ENCODE measurements around the gene YPEL5. TPM values are rescaled to one million over a fixed set of nuclear protein-coding genes. Genes with fewer than 3 reads are reported as not detected.

The YPEL5 gene
- polyA plus RNA-seq, 1 donor (not counting 4 experiments of a cell fraction or from before 2014, with no cell fraction given), result 126 TPM

- dilution Hi-C loops (cut with MboI; ENCODE audit: extremely low pct_ligation_motif_present, low sequenced_read_pairs), result no loop called here
- Histone ChIP-seq H3K4me3 (ENCODE audit: control insufficient read depth in 2 of 3, extremely low read depth in 1 of 3, insufficient read depth in 2 of 3, low read depth in 1 of 3, low read length in 3 of 3) (no peak overlapping the region), H3K36me3 (ENCODE audit: control insufficient read depth in 2 of 2, extremely low read depth in 1 of 2, insufficient read depth in 2 of 2, low read length in 2 of 2) (no peaks in the 10 kb centered on the region), H3K79me2 (ENCODE audit: control insufficient read depth, insufficient read depth, low read length) (no peaks in the 10 kb centered on the region), H2AFZ (ENCODE audit: control insufficient read depth, low read length) (no peak overlapping the region), H3K27me3 (ENCODE audit: control insufficient read depth, extremely low read depth, insufficient read depth, low read length) (peaks cover 3% of the 10 kb centered on the region), H3K4me2 (ENCODE audit: control insufficient read depth, extremely low read depth, insufficient read depth, low read depth, low read length) (no peak overlapping the region), H3K4me1 (ENCODE audit: control insufficient read depth, extremely low read depth, insufficient read depth, low read length) (no peaks in the 10 kb centered on the region), H3K9me3 (ENCODE audit: control insufficient read depth, low read depth, low read length) (no peaks in the 10 kb centered on the region), H4K20me1 (ENCODE audit: control insufficient read depth, extremely low read depth, insufficient read depth, low read length) (peaks cover 3% of the 10 kb centered on the region), H3K9me1 (ENCODE audit: control insufficient read depth, extremely low read depth, insufficient read depth, low read length) (no peaks in the 10 kb centered on the region), H3K9ac (ENCODE audit: control insufficient read depth, extremely low read depth, insufficient read depth, low read length) (no peak overlapping the region), H3K27ac (ENCODE audit: control insufficient read depth, insufficient read depth, low read length) (no peak overlapping the region)
- FAIRE-seq (no peak), DNase-seq (ENCODE audit: low read depth, low spot score) (no peak)
- TF ChIP-seq, protein P1, sequence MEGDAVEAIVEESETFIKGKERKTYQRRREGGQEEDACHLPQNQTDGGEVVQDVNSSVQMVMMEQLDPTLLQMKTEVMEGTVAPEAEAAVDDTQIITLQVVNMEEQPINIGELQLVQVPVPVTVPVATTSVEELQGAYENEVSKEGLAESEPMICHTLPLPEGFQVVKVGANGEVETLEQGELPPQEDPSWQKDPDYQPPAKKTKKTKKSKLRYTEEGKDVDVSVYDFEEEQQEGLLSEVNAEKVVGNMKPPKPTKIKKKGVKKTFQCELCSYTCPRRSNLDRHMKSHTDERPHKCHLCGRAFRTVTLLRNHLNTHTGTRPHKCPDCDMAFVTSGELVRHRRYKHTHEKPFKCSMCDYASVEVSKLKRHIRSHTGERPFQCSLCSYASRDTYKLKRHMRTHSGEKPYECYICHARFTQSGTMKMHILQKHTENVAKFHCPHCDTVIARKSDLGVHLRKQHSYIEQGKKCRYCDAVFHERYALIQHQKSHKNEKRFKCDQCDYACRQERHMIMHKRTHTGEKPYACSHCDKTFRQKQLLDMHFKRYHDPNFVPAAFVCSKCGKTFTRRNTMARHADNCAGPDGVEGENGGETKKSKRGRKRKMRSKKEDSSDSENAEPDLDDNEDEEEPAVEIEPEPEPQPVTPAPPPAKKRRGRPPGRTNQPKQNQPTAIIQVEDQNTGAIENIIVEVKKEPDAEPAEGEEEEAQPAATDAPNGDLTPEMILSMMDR (optimal IDR thresholded peaks at IDR 0.05 in 1 of 3, IDR thresholded peaks at IDR 0.05 in 1 of 3, conservative IDR thresholded peaks at IDR 0.05 in 1 of 3; ENCODE audit: extremely low read depth in 1 of 3, insufficient read depth in 2 of 3, low read length in 3 of 3), result no peak
- TF ChIP-seq EZH2 (IDR thresholded peaks at IDR 0.05; ENCODE audit: low read length), result no peak
Measured at GRCh38 chr2:30201990-30202389, 55.2 kb downstream of the YPEL5 start.

GRCh38 chr2:30203156-30203555 lies 56.3 kb downstream of the YPEL5 start:
- FAIRE-seq, result no peak

More at GRCh38 chr2:30203156-30203555, 56.3 kb downstream of the YPEL5 start:
- Histone ChIP-seq H4K20me1 (ENCODE audit: control insufficient read depth, extremely low read depth, insufficient read depth, low read length) (peaks cover 3% of the 10 kb centered on the region), H3K9ac (ENCODE audit: control insufficient read depth, extremely low read depth, insufficient read depth, low read length) (no peak overlapping the region), H3K36me3 (ENCODE audit: control insufficient read depth in 2 of 2, extremely low read depth in 1 of 2, insufficient read depth in 2 of 2, low read length in 2 of 2) (no peaks in the 10 kb centered on the region), H3K9me1 (ENCODE audit: control insufficient read depth, extremely low read depth, insufficient read depth, low read length) (no peaks in the 10 kb centered on the region), H3K27ac (ENCODE audit: control insufficient read depth, insufficient read depth, low read length) (no peak overlapping the region), H3K27me3 (ENCODE audit: control insufficient read depth, extremely low read depth, insufficient read depth, low read length) (peaks cover 3% of the 10 kb centered on the region), H3K79me2 (ENCODE audit: control insufficient read depth, insufficient read depth, low read length) (no peaks in the 10 kb centered on the region), H2AFZ (ENCODE audit: control insufficient read depth, low read length) (no peak overlapping the region), H3K4me1 (ENCODE audit: control insufficient read depth, extremely low read depth, insufficient read depth, low read length) (no peaks in the 10 kb centered on the region), H3K4me3 (ENCODE audit: control insufficient read depth in 2 of 3, extremely low read depth in 1 of 3, insufficient read depth in 2 of 3, low read depth in 1 of 3, low read length in 3 of 3) (no peak overlapping the region), H3K4me2 (ENCODE audit: control insufficient read depth, extremely low read depth, insufficient read depth, low read depth, low read length) (no peak overlapping the region), H3K9me3 (ENCODE audit: control insufficient read depth, low read depth, low read length) (no peaks in the 10 kb centered on the region)
- DNase-seq (ENCODE audit: low read depth, low spot score), result no peak
- dilution Hi-C loops (cut with MboI; ENCODE audit: extremely low pct_ligation_motif_present, low sequenced_read_pairs), result no loop called here
- no peak for TF ChIP-seq EZH2 (IDR thresholded peaks at IDR 0.05; ENCODE audit: low read length)
- TF ChIP-seq, protein P1 (optimal IDR thresholded peaks at IDR 0.05 in 1 of 3, IDR thresholded peaks at IDR 0.05 in 1 of 3, conservative IDR thresholded peaks at IDR 0.05 in 1 of 3; ENCODE audit: extremely low read depth in 1 of 3, insufficient read depth in 2 of 3, low read length in 3 of 3), result no peak

All from keratinocyte (primary cell).